ENCODE measurements around the gene CCT7.

GRCh38 chr2:73232403-73233153 is 1.5 kb upstream of the CCT7 start:
- TF ChIP-seq CTCF (IDR thresholded peaks at IDR 0.05) (no peak), POLR2A (IDR thresholded peaks at IDR 0.05) (no peak)
